IPS DF 6.9 (cell line): ENCODE measurements around the gene ZNF507.

ENCODE experiments used
- DNase-seq: peaks from one replicate; pipeline ENCODE4 v3.0.0-alpha.2; 2013; ENCODE audit warnings: low read depth, low spot score
- H3K27ac ChIP-seq: one replicate; pipeline ENCODE4 v1.5.1; 2013; ENCODE audit warnings: low read length, control low read depth
- H3K27me3 ChIP-seq: 2 replicates; pipeline ENCODE4 v1.6.1; 2013; ENCODE audit warnings: mild to moderate bottlenecking, low read length; ENCODE audit not compliant: control insufficient read depth, insufficient read depth
- H3K36me3 ChIP-seq: 2 replicates; pipeline ENCODE4 v1.6.1; 2013; ENCODE audit warnings: low read length; ENCODE audit not compliant: control insufficient read depth, insufficient read depth
- H3K4me1 ChIP-seq: 2 replicates; pipeline ENCODE4 v1.6.1; 2013; ENCODE audit warnings: low read length; ENCODE audit not compliant: control insufficient read depth, insufficient read depth
- H3K4me3 ChIP-seq: 2 replicates; pipeline ENCODE4 v1.5.1; 2013; ENCODE audit warnings: mild to moderate bottlenecking, low read length
- H3K9me3 ChIP-seq: 2 replicates; pipeline ENCODE4 v1.6.1; 2013; ENCODE audit warnings: low read length, inconsistent platforms; ENCODE audit not compliant: control insufficient read depth, insufficient read depth
- WGBS: extraction: QIAGEN DNeasy Blood & Tissue Kit; methylation state at CpG from one replicate; pipeline ENCODE4 v1.1.7; 2013; ENCODE audit warnings: mixed read lengths, missing lambda C conversion rate; ENCODE audit not compliant: insufficient read length, insufficient coverage; 5-methylcytosine and 5-hydroxymethylcytosine counted together

Gene ZNF507

GRCh38 chr19:32354345-32354744 is 8.9 kb downstream of the ZNF507 start:
- no peak for DNase-seq
- Histone ChIP-seq H3K36me3 (peaks cover 19% of the 10 kb centered on the region), H3K4me3 (no peak overlapping the region), H3K9me3 (no peaks in the 10 kb centered on the region), H3K4me1 (no peaks in the 10 kb centered on the region), H3K27me3 (no peaks in the 10 kb centered on the region), H3K27ac (no peak overlapping the region)
- no CpG with 5 or more reads among the region's 9 CpGs for WGBS

DNA sequence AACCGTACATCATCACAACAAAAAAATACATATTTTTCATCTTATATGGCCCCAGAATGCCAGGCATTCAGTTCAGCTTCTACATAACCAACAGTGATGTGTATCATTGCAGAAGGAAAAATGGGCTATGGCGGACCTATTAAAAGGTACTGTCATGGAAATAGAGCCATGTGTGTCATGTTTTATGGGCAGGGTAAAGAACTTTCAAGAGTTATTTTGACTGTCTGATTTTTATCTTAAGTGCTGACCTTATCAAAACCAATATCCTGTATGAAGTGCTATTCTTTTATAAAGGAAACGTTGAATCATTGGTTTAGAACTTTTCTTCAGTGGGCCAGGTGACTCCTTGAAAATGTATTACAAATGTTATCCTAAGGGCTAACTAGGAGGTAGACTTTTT is 9.9 kb downstream of the ZNF507 start:
- Histone ChIP-seq H3K27ac (no peak overlapping the region), H3K27me3 (no peaks in the 10 kb centered on the region), H3K4me1 (no peaks in the 10 kb centered on the region), H3K9me3 (no peaks in the 10 kb centered on the region), H3K36me3 (peaks cover 19% of the 10 kb centered on the region), H3K4me3 (no peak overlapping the region)
- WGBS: 100% methylated on average over 1 of the region's 3 CpGs
- DNase-seq: no peak

- DNase-seq: no peak
- Histone ChIP-seq H3K27me3 (no peaks in the 10 kb centered on the region), H3K4me3 (no peak overlapping the region), H3K36me3 (peaks cover 19% of the 10 kb centered on the region), H3K4me1 (no peaks in the 10 kb centered on the region), H3K27ac (no peak overlapping the region), H3K9me3 (no peaks in the 10 kb centered on the region)
- WGBS: no CpG with 5 or more reads among the region's 2 CpGs
These were observed 12.3 kb downstream of the ZNF507 start for GRCh38 chr19:32357720-32358119.

- H3K27ac ChIP-seq: no peak overlapping the region
These were observed 12.9 kb downstream of the ZNF507 start for GRCh38 chr19:32358321-32358720.

GRCh38 chr19:32359581-32359980 is 14.2 kb downstream of the ZNF507 start:
- H3K4me3 ChIP-seq: no peak overlapping the region
- DNase-seq: no peak
- H3K27ac ChIP-seq: no peak overlapping the region
- H3K27me3 ChIP-seq: no peaks in the 10 kb centered on the region
- no peaks in the 10 kb centered on the region for H3K9me3 ChIP-seq
- no CpG with 5 or more reads among the region's 9 CpGs for WGBS
- no peaks in the 10 kb centered on the region for H3K4me1 ChIP-seq
- H3K36me3 ChIP-seq: peaks cover 2% of the 10 kb centered on the region

More at GRCh38 chr19:32358321-32358720, 12.9 kb downstream of the ZNF507 start:
- no peaks in the 10 kb centered on the region for H3K27me3 ChIP-seq
- H3K9me3 ChIP-seq: no peaks in the 10 kb centered on the region
- no peaks in the 10 kb centered on the region for H3K4me1 ChIP-seq
- WGBS: no CpG with 5 or more reads among the region's 5 CpGs
- H3K4me3 ChIP-seq: no peak overlapping the region
- peaks cover 14% of the 10 kb centered on the region for H3K36me3 ChIP-seq
- DNase-seq: no peak

DNA sequence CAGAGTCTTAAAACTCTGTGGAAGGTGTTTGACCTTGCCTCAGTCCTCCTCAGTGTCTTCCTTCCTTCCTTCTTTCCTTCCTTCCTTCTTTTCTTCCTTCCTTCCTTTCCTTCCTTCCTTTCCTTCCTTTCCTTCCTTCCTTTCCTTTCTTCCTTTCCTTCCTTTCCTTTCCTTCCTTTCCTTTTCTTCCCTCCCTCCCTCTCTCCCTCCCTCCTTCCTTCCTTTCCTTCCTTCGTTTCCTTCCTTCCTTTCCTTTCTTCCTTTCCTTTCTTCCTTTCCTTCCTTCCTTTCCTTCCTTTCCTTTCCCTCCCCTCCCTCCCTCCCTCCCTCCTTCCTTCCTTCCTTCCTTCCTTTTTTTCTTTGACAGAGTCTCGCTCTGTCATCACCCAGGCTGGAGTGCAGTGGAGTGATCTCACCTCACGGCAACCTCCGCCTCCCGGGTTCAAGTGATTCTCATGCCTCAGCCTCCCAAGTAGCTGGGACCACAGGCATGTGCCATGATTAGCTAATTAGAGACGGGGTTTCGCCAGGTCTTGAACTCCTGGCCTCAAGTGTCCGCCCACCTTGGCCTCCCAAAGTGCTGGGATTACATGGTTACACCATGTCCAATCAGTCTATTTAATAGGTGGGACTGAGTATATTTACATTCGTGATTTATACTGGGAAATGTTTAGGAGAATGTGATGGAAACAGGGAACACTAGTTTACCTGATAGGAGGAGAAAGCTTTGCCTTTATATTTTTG is 16.3 kb downstream of the ZNF507 start:
- Histone ChIP-seq H3K27ac (no peak overlapping the region), H3K36me3 (no peaks in the 10 kb centered on the region; the same call in 1 of the 2 replicates)

GRCh38 chr19:32362318-32362691 is 16.9 kb downstream of the ZNF507 start:
- WGBS: no CpG with 5 or more reads among the region's 5 CpGs
- DNase-seq: no peak
- H3K4me1 ChIP-seq: no peaks in the 10 kb centered on the region
- H3K36me3 ChIP-seq: no peaks in the 10 kb centered on the region; the same call in 1 of the 2 replicates
- no peak overlapping the region for H3K4me3 ChIP-seq
- no peak overlapping the region for H3K27ac ChIP-seq
- H3K9me3 ChIP-seq: no peaks in the 10 kb centered on the region
- H3K27me3 ChIP-seq: no peaks in the 10 kb centered on the region

More for the DNA sequence above, 16.3 kb downstream of the ZNF507 start:
- no peak for DNase-seq
- WGBS: no CpG with 5 or more reads among the region's 9 CpGs
- no peak overlapping the region for H3K4me3 ChIP-seq
- no peaks in the 10 kb centered on the region for H3K27me3 ChIP-seq
- no peaks in the 10 kb centered on the region for H3K4me1 ChIP-seq
- no peaks in the 10 kb centered on the region for H3K9me3 ChIP-seq

DNA sequence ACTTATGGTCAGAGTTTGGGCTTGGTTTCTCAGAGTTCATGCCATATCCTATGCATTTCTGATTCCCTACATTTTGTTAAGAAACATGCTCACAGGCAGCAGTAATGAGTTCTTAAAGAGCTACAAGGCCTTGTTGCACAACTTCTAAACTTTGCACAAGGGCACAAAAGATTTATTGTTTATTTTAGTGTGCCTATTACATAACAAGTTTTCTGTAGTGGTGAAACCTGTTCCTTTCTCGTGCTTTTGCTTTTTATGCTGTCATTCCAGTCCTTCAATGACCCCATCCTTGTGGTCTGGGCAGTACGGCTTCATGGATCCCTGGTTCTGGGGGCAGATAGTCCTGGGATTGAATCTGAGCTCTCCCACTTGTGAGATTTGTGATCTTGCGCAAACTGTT is 17.8 kb downstream of the ZNF507 start:
- WGBS: no CpG with 5 or more reads among the region's 3 CpGs
- Histone ChIP-seq H3K36me3 (no peaks in the 10 kb centered on the region; the same call in 1 of the 2 replicates), H3K27ac (no peak overlapping the region), H3K4me1 (no peaks in the 10 kb centered on the region), H3K4me3 (no peak overlapping the region), H3K27me3 (no peaks in the 10 kb centered on the region), H3K9me3 (no peaks in the 10 kb centered on the region)
- DNase-seq: no peak

- H3K9me3 ChIP-seq: no peaks in the 10 kb centered on the region
- no peak overlapping the region for H3K27ac ChIP-seq
- no peaks in the 10 kb centered on the region; the same call in 1 of the 2 replicates for H3K36me3 ChIP-seq
- DNase-seq: no peak
- no peak overlapping the region for H3K4me3 ChIP-seq
- WGBS: no CpG with 5 or more reads among the region's 3 CpGs
- no peaks in the 10 kb centered on the region for H3K4me1 ChIP-seq
- H3K27me3 ChIP-seq: no peaks in the 10 kb centered on the region
These were observed 18.2 kb downstream of the ZNF507 start for GRCh38 chr19:32363632-32364031.

DNA sequence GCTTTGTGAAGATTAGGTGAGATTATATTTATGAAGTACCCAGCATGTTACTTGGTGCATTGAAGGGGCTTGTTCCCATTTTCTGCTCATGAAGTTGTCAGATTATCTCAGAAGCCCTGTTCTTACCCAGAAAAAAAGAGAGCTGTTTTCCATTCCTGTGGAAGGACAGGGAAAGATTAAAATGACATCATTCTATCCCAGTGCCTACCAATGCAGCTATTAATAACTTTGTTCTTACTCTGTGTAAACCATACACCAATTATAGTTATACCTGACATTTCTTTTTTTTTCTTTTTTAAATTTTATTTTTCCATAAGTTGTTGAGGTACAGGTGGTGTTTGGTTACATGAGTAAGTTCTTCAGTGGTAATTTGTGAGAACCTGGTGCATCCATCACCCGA is 18.6 kb downstream of the ZNF507 start:
- no peak for DNase-seq
- no CpG with 5 or more reads among the region's 1 CpG for WGBS
- Histone ChIP-seq H3K9me3 (no peaks in the 10 kb centered on the region), H3K27ac (no peak overlapping the region), H3K36me3 (no peaks in the 10 kb centered on the region; the same call in 1 of the 2 replicates), H3K27me3 (no peaks in the 10 kb centered on the region), H3K4me3 (no peak overlapping the region), H3K4me1 (no peaks in the 10 kb centered on the region)

DNA sequence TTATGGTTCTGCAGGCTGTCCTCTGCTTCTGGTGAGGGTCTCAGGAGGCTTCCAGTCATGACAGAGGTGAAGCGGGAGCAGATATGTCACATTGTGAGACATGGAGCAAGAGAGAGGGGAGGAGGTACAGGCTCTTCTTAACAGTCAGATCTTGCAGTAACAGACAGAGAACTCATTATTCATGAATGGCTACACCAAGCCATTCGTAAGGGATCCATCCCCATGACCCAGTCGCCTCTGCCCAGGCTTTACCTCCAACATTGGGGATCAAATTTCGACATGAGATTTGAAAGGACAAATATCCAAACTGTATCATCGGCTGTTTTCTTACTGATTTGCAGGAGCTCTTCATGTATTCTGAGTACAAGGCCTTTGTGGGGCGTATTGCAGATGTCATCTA is 21.7 kb downstream of the ZNF507 start:
- no peak overlapping the region for H3K4me3 ChIP-seq
- H3K36me3 ChIP-seq: peaks cover 2% of the 10 kb centered on the region; the same call in 1 of the 2 replicates
- H3K4me1 ChIP-seq: no peaks in the 10 kb centered on the region
- no CpG with 5 or more reads among the region's 6 CpGs for WGBS
- H3K27me3 ChIP-seq: no peaks in the 10 kb centered on the region
- no peaks in the 10 kb centered on the region for H3K9me3 ChIP-seq
- no peak for DNase-seq
- H3K27ac ChIP-seq: no peak overlapping the region
